ENCODE measurements around the gene USP11.
A peak's percentile ranks its signal among the peaks of the same experiment; 100 is the strongest.

USP11 gene

DNA sequence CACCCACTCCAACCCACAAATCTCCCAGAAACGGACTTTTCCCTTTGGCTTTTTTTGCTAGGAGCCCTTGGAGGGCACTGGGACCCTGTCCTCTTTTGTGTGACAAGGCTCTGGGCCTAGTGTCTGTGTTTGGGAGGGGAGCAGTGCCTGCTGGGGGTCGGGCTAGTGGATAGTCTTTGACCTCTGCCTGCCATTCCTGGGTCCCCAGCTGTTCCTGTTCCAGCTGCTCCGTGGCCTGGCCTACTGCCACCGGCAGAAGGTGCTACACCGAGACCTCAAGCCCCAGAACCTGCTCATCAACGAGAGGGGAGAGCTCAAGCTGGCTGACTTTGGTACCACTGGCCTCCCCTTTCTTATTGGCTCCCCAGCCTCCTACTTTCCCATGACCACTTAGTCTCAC lies 6.7 kb upstream of the USP11 start:
- DNase-seq = no peak

GRCh38 chrX:47226531-47227333 lies 6.1 kb upstream of the USP11 start:
- no peak for DNase-seq

GRCh38 chrX:47227334-47227583 lies 5.5 kb upstream of the USP11 start:
- DNase-seq = no peak

GRCh38 chrX:47228550-47229270 lies 4.1 kb upstream of the USP11 start:
- no peak for DNase-seq

- DNase-seq = no peak
Measured at GRCh38 chrX:47229427-47229826, 3.4 kb upstream of the USP11 start.

DNA sequence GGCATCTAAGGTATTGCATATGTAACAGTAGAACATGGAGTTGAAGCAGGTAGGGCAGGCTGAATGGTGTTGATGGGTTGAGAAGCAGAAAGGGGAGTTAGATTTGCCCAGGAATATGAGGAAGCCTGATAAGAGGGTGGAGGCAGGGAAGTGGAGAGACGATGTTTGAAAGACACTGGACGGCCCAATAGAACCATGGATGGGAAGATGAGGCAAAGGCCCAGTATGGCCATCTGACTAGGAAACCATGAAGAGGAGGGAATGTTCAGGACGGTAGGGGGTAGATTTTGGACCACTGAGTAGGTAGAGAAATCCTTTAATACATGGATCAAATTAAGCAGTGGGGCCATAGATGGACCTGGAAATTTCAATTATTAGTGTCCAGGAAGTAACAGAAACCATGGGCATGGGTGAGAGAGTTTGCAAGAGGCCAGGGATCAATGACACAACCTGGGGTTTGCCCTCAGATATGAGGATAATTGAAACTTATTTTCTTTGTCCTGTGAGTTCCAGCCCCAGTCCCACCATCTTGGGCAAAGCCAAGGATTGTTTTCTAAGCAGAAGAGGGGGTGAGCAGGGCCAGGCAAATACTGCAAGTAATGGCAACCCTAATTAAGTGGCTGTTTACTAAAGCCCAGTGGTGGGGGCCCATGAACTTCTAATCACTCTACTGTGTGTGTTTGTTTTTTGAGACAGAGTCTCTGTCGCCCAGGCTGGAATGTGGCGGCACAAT lies 2.5 kb upstream of the USP11 start:
- DNase-seq = no peak

DNA sequence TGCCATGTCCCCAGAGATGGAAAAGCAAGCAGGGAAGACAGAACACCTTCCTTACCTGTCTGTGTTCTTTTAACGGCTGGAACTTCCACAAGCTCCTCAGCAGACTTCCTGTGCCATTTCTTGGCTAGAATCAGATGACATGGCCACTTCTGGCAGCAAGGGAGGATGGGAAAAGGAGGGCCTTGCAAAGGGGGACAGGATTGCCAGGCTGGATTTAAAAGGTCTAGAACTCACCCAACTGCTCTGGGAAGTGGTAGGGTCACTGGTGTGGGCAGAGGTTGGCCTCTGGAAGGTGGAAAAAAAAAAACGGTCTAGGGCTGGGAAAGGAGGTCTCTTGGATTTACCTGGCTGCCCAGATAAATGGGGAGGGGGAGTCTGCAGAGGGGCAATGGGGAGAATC lies 1.6 kb upstream of the USP11 start:
- DNase-seq = no peak

- no peak for DNase-seq
Measured at GRCh38 chrX:47232197-47232802, 509 bp upstream of the USP11 start.

DNA sequence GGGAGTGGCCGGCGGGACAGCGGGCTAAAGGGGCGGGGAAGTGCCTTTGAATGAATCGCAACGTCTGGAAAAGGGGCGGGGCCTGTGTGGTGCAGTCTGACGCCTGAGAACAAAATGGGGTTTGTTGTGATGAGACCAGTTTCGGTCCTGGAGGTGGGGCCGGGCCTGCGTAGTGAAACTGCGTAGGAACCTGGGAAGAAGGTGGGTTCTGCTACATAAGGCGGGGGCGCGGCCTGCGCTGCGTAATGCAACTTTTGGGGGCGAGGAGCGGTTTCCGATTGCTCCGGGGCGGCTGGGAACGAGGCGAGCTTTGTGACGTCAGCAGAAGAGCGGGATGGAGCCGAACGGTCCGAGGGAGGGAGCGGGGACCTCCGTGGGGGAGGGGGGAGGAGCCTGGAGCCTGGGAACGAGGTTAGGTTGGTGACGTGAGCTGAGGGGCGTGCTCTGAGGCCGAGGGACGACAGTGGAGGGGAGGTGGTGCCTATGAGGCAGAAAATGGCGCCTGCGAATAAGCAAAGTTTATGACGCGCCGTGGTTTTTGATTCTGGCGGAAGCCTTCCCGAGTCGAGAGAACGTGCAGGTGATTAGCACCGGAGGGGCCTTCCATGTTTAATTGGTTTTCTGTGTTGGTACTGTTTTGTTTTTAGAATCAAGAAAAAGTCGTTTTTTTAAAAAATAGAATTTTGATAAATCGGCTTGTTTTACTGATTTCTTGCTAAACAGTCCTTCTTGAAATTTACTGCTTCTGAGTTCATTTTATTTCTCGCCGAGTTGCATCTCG lies 714 bp downstream of the USP11 start:
- DNase-seq = peak; percentile 97

DNA sequence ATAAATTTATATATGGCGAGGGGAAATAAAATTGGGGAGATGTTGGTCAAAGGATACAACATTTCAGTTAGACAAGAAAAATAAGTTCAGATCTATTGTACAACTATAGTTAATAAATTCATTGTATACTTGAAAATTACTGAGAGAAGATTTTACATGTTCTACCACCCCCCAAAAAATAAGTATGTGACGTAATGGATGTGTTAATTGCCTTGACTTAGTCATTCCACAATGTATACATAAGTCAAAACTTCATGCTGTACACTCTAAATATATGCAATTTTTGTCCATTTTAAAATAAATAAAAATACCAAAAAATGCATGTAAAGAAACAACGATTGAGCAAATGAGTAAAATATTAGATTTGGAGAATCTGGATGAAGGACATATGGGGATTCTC lies 1.8 kb downstream of the USP11 start:
- DNase-seq = no peak

- DNase-seq = no peak
Measured at GRCh38 chrX:47235691-47236103, 2.9 kb downstream of the USP11 start.

- DNase-seq = no peak
Measured at GRCh38 chrX:47239199-47239598, 6.4 kb downstream of the USP11 start.

- DNase-seq = no peak
Measured at GRCh38 chrX:47239898-47240545, 7.2 kb downstream of the USP11 start.

- DNase-seq = no peak
Measured at GRCh38 chrX:47240619-47241018, 7.8 kb downstream of the USP11 start.

- DNase-seq = no peak
Measured at GRCh38 chrX:47241201-47242011, 8.6 kb downstream of the USP11 start.

- DNase-seq = no peak
Measured at GRCh38 chrX:47242321-47242720, 9.5 kb downstream of the USP11 start.

DNA sequence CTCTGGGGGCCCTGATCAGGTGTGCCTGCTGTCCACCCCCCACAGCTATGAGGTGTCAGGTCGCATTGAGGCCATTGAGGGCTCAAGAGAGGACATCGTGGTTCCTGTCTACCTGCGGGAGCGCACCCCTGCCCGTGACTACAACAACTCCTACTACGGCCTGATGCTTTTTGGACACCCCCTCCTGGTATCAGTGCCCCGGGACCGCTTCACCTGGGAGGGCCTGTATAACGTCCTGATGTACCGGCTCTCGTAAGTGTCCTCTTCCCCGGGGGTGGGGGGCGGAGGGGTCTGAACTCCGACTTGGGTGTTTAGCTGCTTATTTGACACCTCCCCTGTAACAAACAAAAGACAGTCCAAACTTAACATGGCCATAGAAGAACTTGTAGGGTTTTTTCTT lies 10.5 kb downstream of the USP11 start:
- DNase-seq = no peak

GRCh38 chrX:47244676-47245075 lies 11.9 kb downstream of the USP11 start:
- no peak for DNase-seq

DNA sequence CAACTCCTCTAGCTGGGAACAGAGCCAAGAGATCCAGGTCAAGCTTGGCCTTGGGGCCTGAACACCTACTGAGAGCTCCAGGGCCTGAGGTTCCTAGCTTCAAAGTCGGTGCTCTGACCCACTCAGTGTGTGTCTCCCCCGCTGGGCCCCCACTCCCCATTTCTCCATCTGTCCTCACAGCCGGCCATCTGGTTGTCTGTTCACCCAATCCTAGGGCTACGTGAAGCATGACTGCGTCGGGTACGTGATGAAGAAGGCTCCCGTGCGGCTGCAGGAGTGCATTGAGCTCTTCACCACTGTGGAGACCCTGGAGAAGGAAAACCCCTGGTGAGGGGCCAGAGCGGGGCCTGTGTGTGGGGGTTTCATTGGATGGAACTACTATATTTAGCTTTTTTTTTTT lies 12.3 kb downstream of the USP11 start:
- no peak for DNase-seq

GRCh38 chrX:47247206-47247998 lies 14.6 kb downstream of the USP11 start:
- no peak for DNase-seq

GRCh38 chrX:47247999-47248320 lies 15.2 kb downstream of the USP11 start:
- no peak for DNase-seq

All from CD4-positive, alpha-beta T cell treated with Interleukin-12 subunit alpha and Interleukin-12 subunit beta, for 1 hour (primary cell).